WTC11 (cell line): Measurements from ENCODE around the gene SETD3. TPM values are rescaled to one million over a fixed set of nuclear protein-coding genes. Genes with fewer than 3 reads are reported as not detected.

Experiments used
- ATAC-seq: fragments of 200-7000 bp; cut with Tn5 transposase; 2 replicates; pipeline ENCODE4 v1.10.0; 2021; ENCODE audit warnings: mild to moderate bottlenecking, moderate library complexity
- CTCF ChIA-PET: fragments of 300-600 bp; sonication (Branson Sonifier 250); formaldehyde crosslinking; loops from one replicate; lab custom pipeline; 2021; ENCODE audit warnings: antibody characterized with exemption; lab: Charles Lee
- POLR2A ChIA-PET: fragments of 350-600 bp; sonication (Branson Sonifier 250); formaldehyde crosslinking; loops from one replicate; lab custom pipeline; 2021; ENCODE audit warnings: antibody characterized with exemption; lab: Charles Lee
- DNase-seq: peaks from one replicate; pipeline ENCODE4 v3.0.0; 2021; ENCODE audit warnings: low spot score
- H3K27ac Mint-ChIP-seq: 2 replicates; pipeline ENCODE4 v1.8.0; 2021; ENCODE audit warnings: mixed read lengths
- H3K27me3 Mint-ChIP-seq: 2 replicates; pipeline ENCODE4 v1.8.0; 2021; ENCODE audit warnings: low read depth, mild to moderate bottlenecking, moderate library complexity, mixed read lengths
- H3K36me3 Mint-ChIP-seq: 2 replicates; pipeline ENCODE4 v1.8.0; 2021; ENCODE audit warnings: mixed read lengths
- H3K4me1 Mint-ChIP-seq: 2 replicates; pipeline ENCODE4 v1.8.0; 2022; ENCODE audit warnings: mixed read lengths
- H3K4me3 Mint-ChIP-seq: 2 replicates; pipeline ENCODE4 v1.8.0; 2021; ENCODE audit warnings: mild to moderate bottlenecking, moderate library complexity, mixed read lengths
- H3K9me3 Mint-ChIP-seq: 2 replicates; pipeline ENCODE4 v1.8.0; 2021; ENCODE audit warnings: mixed read lengths
- CDX4 ChIP-seq: fragments of 250-450 bp; sonication (Bioruptor Pico); IDR thresholded peaks from 2 replicates; pipeline ENCODE4 v1.9.0; 2021; ENCODE audit warnings: moderate library complexity, mild to moderate bottlenecking, inconsistent platforms, borderline replicate concordance
- ERG ChIP-seq: fragments of 250-450 bp; sonication (Bioruptor Pico); IDR thresholded peaks from 2 replicates; pipeline ENCODE4 v1.8.0; 2021; ENCODE audit warnings: mild to moderate bottlenecking
- FOXP1 ChIP-seq: sonication (generic); formaldehyde crosslinking; IDR thresholded peaks from 2 replicates; pipeline ENCODE4 v1.8.0; 2022; ENCODE audit warnings: missing genetic modification reagents, mild to moderate bottlenecking, moderate library complexity, borderline replicate concordance
- GABPB1 ChIP-seq: sonication (generic); formaldehyde crosslinking; IDR thresholded peaks from 2 replicates; pipeline ENCODE4 v1.8.1; 2023; ENCODE audit warnings: mild to moderate bottlenecking, missing genetic modification reagents
- JAZF1 ChIP-seq: fragments of 250-450 bp; sonication (Bioruptor Pico); IDR thresholded peaks from 2 replicates; pipeline ENCODE4 v1.9.0; 2021; ENCODE audit warnings: moderate library complexity, mild to moderate bottlenecking, inconsistent platforms
- MAX ChIP-seq: sonication (generic); formaldehyde crosslinking; IDR thresholded peaks from 2 replicates; pipeline ENCODE4 v1.8.0; 2022; ENCODE audit warnings: mild to moderate bottlenecking, missing genetic modification reagents
- NR2C2 ChIP-seq: sonication (generic); formaldehyde crosslinking; IDR thresholded peaks from 2 replicates; pipeline ENCODE4 v1.8.0; 2022; ENCODE audit warnings: mild to moderate bottlenecking, missing genetic modification reagents
- NR3C1 ChIP-seq: sonication (generic); formaldehyde crosslinking; conservative IDR thresholded peaks from 2 replicates; pipeline ENCODE4 v1.8.1; 2023; ENCODE audit warnings: low read depth, mild to moderate bottlenecking, missing genetic modification reagents
- OVOL2 ChIP-seq: fragments of 250-450 bp; sonication (Bioruptor Pico); IDR thresholded peaks from 2 replicates; pipeline ENCODE4 v1.9.0; 2021; ENCODE audit warnings: mild to moderate bottlenecking, borderline replicate concordance
- PRDM15 ChIP-seq: sonication (generic); formaldehyde crosslinking; IDR thresholded peaks from 2 replicates; pipeline ENCODE4 v1.8.0; 2022; ENCODE audit warnings: missing genetic modification reagents
- RORB ChIP-seq: fragments of 250-450 bp; sonication (Bioruptor Pico); IDR thresholded peaks from 2 replicates; pipeline ENCODE4 v1.9.0; 2021; ENCODE audit warnings: mild to moderate bottlenecking
- SP1 ChIP-seq: sonication (generic); formaldehyde crosslinking; conservative IDR thresholded peaks from 2 replicates; pipeline ENCODE4 v1.8.1; 2022; ENCODE audit warnings: missing genetic modification reagents
- TCF7 ChIP-seq: sonication (generic); formaldehyde crosslinking; IDR thresholded peaks from 2 replicates; pipeline ENCODE4 v1.8.0; 2022; ENCODE audit warnings: mild to moderate bottlenecking, low read depth, missing genetic modification reagents, moderate library complexity
- TEAD1 ChIP-seq: sonication (generic); formaldehyde crosslinking; IDR thresholded peaks from 2 replicates; pipeline ENCODE4 v1.8.0; 2022; ENCODE audit warnings: mild to moderate bottlenecking, missing genetic modification reagents
- ZNF121 ChIP-seq: sonication (generic); formaldehyde crosslinking; IDR thresholded peaks from 2 replicates; pipeline ENCODE4 v1.8.0; 2023; ENCODE audit warnings: missing genetic modification reagents
- ZNF138 ChIP-seq: sonication (generic); formaldehyde crosslinking; conservative IDR thresholded peaks from 2 replicates; pipeline ENCODE4 v1.8.1; 2022; ENCODE audit warnings: mild to moderate bottlenecking, moderate library complexity, missing genetic modification reagents
- ZNF219 ChIP-seq: sonication (generic); formaldehyde crosslinking; IDR thresholded peaks from 2 replicates; pipeline ENCODE4 v1.8.0; 2023; ENCODE audit warnings: missing genetic modification reagents, mild to moderate bottlenecking, borderline replicate concordance
- ZNF263 ChIP-seq: sonication (generic); formaldehyde crosslinking; IDR thresholded peaks from 2 replicates; pipeline ENCODE4 v1.8.1; 2022; ENCODE audit warnings: low read depth, mild to moderate bottlenecking, moderate library complexity, missing genetic modification reagents
- ZNF396 ChIP-seq: fragments of 250-450 bp; sonication (Bioruptor Pico); IDR thresholded peaks from 2 replicates; pipeline ENCODE4 v1.8.0; 2021; ENCODE audit warnings: mild to moderate bottlenecking, moderate library complexity, borderline replicate concordance
- ZNF423 ChIP-seq: fragments of 250-450 bp; sonication (Bioruptor Pico); IDR thresholded peaks from 2 replicates; pipeline ENCODE4 v2.1.2; 2022; ENCODE audit warnings: mild to moderate bottlenecking, moderate library complexity
- ZNF425 ChIP-seq: fragments of 250-450 bp; sonication (Bioruptor Pico); conservative IDR thresholded peaks from 2 replicates; pipeline ENCODE4 v1.9.0; 2021; ENCODE audit warnings: mild to moderate bottlenecking
- ZNF671 ChIP-seq: fragments of 250-450 bp; sonication (Bioruptor Pico); IDR thresholded peaks from 2 replicates; pipeline ENCODE4 v1.8.0; 2021; ENCODE audit warnings: mild to moderate bottlenecking
- ZSCAN18 ChIP-seq: fragments of 250-450 bp; sonication (Bioruptor Pico); IDR thresholded peaks from 2 replicates; pipeline ENCODE4 v2.1.2; 2022; ENCODE audit warnings: mild to moderate bottlenecking, moderate library complexity
- total RNA-seq: library from RNA; stranded (reverse); gene quantifications from 3 replicates; pipeline ENCODE4 v1.2.3, GENCODE V29; 2021

Gene SETD3
- total RNA-seq, 1 experiment from 2014 or later: 53.1 TPM

GRCh38 chr14:99505089-99505488, 24.4 kb upstream of the SETD3 start:
- peak overlapping the region; percentile 67 for H3K27ac Mint-ChIP-seq
- no peak for DNase-seq
- no peak overlapping the region for H3K4me3 Mint-ChIP-seq
- ATAC-seq: no peak
- no peaks in the 10 kb centered on the region for H3K27me3 Mint-ChIP-seq
- TF ChIP-seq ZNF396 (CRISPR knock-in tag): no peak
- no peak for TF ChIP-seq TCF7 (CRISPR knock-in tag)
- no peak for TF ChIP-seq ZNF671 (CRISPR knock-in tag)
- TF ChIP-seq JAZF1 (CRISPR knock-in tag): no peak
- TF ChIP-seq, all 79 proteins: peak for 0
- POLR2A ChIA-PET: no interaction called here
- H3K9me3 Mint-ChIP-seq: no peaks in the 10 kb centered on the region
- CTCF ChIA-PET: no interaction called here
- H3K4me1 Mint-ChIP-seq: peaks cover 43% of the 10 kb centered on the region
- peaks cover 87% of the 10 kb centered on the region for H3K36me3 Mint-ChIP-seq

- no peak for ATAC-seq
- Mint-ChIP-seq H3K9me3 (no peaks in the 10 kb centered on the region), H3K27me3 (no peaks in the 10 kb centered on the region), H3K4me3 (no peak overlapping the region), H3K27ac (peak overlapping the region; percentile 99), H3K4me1 (peaks cover 35% of the 10 kb centered on the region)
- ChIA-PET CTCF (interaction anchor here (1.5 kb wide), 1 partner anchor 113 kb away, joined by 4 read pairs; no protein-coding TSS in a partner anchor), POLR2A (interaction anchor here (0.7 kb wide), 1 partner anchor 12 kb away, joined by 5 read pairs; no protein-coding TSS in a partner anchor)
- no peak for TF ChIP-seq RORB (CRISPR knock-in tag)
- no peak for TF ChIP-seq ZNF396 (CRISPR knock-in tag)
- no peak for TF ChIP-seq ZNF263 (CRISPR knock-in tag)
- no peak for TF ChIP-seq TEAD1
- TF ChIP-seq ERG (CRISPR knock-in tag): no peak
- no peak for TF ChIP-seq NR3C1 (CRISPR knock-in tag)
- no peak for TF ChIP-seq MAX (CRISPR knock-in tag)
- no peak for TF ChIP-seq CDX4 (CRISPR knock-in tag)
- no peak for TF ChIP-seq ZNF138 (CRISPR knock-in tag)
- TF ChIP-seq, all 79 proteins: peak for 0
- peaks cover 81% of the 10 kb centered on the region for H3K36me3 Mint-ChIP-seq
- DNase-seq: no peak
These were observed 23.3 kb upstream of the SETD3 start for GRCh38 chr14:99503848-99504453.

GRCh38 chr14:99502989-99503421, 22.3 kb upstream of the SETD3 start:
- Mint-ChIP-seq H3K36me3 (peaks cover 75% of the 10 kb centered on the region), H3K27ac (peak overlapping the region; percentile 99), H3K4me3 (peak overlapping the region; percentile 41), H3K9me3 (no peaks in the 10 kb centered on the region), H3K27me3 (no peaks in the 10 kb centered on the region), H3K4me1 (peaks cover 42% of the 10 kb centered on the region)
- ChIA-PET POLR2A (no interaction called here), CTCF (interaction anchor here (1.5 kb wide), 1 partner anchor 112 kb away, joined by 4 read pairs; no protein-coding TSS in a partner anchor)
- peak; percentile 91 for ATAC-seq
- DNase-seq: peak; percentile 67
- no peak for TF ChIP-seq OVOL2 (CRISPR knock-in tag)
- TF ChIP-seq ZNF121 (CRISPR knock-in tag): peak; percentile 52; the same call in 1 of the 2 replicates
- no peak for TF ChIP-seq GABPB1 (CRISPR knock-in tag)
- peak; percentile 72 for TF ChIP-seq ZNF423 (CRISPR knock-in tag)
- TF ChIP-seq FOXP1: peak; percentile 61; the same call in 1 of the 2 replicates
- 0 out of 2 replicates have a peak, but pooled peaks have one; percentile 25 for TF ChIP-seq SP1 (CRISPR knock-in tag)
- no peak for TF ChIP-seq PRDM15 (CRISPR knock-in tag)
- no peak for TF ChIP-seq ZNF219 (CRISPR knock-in tag)
- TF ChIP-seq ZSCAN18 (CRISPR knock-in tag): no peak
- no peak for TF ChIP-seq NR2C2 (CRISPR knock-in tag)
- no peak for TF ChIP-seq ZNF425
